Stimulated activated CD4-positive, alpha-beta T cell treated with anti-CD3 and anti-CD28 coated beads, Interleukin-1b, Interleukin-23, amount 100 ng/mL, for 24 hours (primary cell): ENCODE measurements around the gene PPIE.

Source experiments
- DNase-seq, 4 experiments: peaks; one replicate each; pipeline ENCODE4 v3.0.0-alpha.2; 2020; ENCODE audit warnings: low read depth in 4 of 4, low spot score in 1 of 4

PPIE gene

DNA sequence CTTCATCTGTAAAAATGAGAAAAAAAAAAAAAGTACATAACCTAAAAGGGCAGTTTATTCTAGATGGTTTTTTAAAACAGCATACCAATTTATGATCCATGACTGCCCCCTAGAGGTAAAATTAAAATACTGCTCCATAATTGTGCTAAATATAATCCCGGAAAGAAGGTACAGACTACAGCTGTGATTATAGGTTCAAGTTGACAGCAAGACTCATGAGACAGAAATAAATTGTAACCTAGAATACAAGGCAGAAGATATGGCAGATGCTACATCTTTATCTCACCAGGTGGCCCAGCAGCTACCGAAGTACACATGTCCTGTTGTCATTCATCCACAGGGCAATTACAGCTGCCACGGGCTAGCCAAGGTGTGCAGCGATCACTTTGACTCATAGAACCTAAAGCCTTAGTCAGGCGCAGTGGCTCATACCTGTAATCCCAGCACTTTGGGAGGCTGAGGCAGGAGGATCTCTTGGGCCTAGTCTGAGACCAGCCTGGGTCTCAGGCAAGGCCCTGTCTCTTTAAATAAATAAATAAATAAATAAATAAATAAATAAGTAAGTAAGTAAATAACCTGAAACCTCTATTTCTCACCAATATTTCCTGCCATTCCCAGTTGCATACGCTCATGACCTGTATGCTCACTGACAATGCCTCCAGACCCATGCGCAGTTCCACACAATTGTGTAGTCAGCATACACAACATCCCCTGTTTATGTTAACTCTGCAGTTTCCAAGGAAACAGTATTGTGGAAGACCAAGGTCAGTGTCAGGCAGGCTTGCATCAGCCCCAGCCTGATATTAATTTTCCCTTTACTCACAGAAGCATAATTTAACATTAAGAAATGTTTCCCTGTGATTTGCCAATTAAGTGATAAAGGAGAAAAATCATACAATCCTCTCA, 18.3 kb upstream of the PPIE start:
- no peak for DNase-seq

DNA sequence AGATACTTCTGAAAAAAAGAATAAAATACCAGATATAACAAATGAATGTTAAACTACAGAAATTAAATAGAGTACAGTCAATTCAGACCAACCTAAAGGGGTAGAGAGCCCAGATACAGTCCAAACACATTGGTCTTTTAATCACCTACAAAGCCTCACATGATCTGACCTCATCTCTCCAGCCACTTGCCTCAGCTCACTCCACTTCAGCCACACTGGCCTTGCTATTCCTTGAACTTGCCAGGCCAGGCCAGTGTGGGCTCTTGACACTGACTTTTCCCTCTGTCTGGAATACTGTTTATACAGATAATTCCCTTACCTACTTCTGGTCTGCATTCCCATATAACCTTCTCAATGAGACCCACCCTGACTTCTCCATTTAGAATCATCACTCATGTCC, 17.0 kb upstream of the PPIE start:
- no peak for DNase-seq

- no peak for DNase-seq
Observed at GRCh38 chr1:39722495-39722894, 16.2 kb upstream of the PPIE start.

- no peak for DNase-seq
Observed at GRCh38 chr1:39726600-39726999, 12.1 kb upstream of the PPIE start.

GRCh38 chr1:39727221-39727931, 11.3 kb upstream of the PPIE start:
- no peak for DNase-seq

GRCh38 chr1:39727932-39728317, 10.8 kb upstream of the PPIE start:
- DNase-seq = no peak

- no peak for DNase-seq
Observed at GRCh38 chr1:39729030-39729429, 9.7 kb upstream of the PPIE start.

- no peak for DNase-seq
Observed at GRCh38 chr1:39729842-39730241, 8.8 kb upstream of the PPIE start.

- DNase-seq = no peak
Observed at GRCh38 chr1:39732730-39733129, 6.0 kb upstream of the PPIE start.

DNA sequence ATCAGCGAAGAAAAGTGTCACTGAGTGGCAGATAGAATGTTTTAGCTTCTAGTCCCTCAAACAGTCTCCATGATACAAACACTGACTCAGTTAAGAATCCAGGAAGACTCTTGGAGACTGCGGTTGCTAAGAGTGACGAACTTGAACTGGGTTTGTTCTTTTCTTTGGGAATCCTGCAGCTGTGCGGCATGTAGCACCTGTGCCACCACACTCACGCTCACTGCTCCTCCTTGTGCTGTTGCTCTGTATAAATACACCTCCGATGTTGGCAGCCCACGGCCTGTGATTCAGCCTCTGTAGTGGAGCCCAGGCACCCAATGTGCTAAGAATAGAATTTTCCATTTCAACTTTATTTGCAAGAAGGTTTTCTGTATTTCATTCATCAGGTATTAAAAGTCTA, 5.5 kb upstream of the PPIE start:
- no peak for DNase-seq

GRCh38 chr1:39735731-39736130, 3.0 kb upstream of the PPIE start:
- no peak for DNase-seq

GRCh38 chr1:39737546-39738169, 1.0 kb upstream of the PPIE start:
- DNase-seq = no peak

DNA sequence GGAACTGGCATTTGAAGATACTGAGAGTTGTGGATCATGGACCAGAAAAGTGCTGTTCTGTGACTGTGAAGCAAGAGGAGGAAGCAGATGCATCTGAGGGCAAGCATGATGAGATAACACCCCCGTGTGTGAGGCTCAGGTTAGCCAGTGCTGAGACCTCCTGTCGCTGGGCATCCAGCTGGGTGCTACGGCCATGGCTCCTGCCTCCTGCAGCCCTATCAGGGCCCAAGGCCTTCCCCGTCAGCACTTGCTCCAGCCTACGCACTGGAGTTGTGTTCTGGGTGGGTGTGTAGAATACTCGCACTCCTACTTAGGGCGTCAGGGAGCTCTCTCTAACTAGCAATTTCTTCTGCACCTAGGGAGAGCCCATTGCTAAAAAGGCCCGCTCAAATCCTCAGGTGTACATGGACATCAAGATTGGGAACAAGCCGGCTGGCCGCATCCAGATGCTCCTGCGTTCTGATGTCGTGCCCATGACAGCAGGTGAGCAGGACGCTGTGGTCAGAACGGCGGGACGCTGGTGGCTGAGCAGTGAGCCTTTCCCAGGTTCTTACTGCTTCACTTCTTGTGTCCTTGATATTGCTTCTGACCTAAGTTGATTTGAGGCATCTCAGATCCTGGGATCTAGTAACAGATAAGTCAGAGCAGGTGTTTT, 6.5 kb downstream of the PPIE start:
- no peak for DNase-seq

- no peak for DNase-seq
Observed at GRCh38 chr1:39751595-39751994, 12.9 kb downstream of the PPIE start.

DNA sequence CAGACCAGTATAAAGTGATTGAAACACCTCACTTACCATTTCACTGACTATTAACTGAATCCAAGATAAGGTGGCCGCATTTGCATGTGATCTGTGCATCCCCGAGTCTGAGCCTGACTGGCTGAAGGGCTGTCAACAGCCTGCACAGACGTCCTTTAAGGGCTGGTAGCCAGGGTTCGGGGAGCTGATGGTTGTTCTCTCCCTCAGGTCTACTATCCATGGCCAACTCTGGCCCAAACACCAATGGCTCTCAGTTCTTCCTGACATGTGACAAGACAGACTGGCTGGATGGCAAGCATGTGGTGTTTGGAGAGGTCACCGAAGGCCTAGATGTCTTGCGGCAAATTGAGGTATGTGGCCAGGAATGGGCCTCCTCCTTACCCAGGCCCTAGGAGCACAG, 14.0 kb downstream of the PPIE start:
- DNase-seq = no peak

GRCh38 chr1:39753132-39754025, 14.7 kb downstream of the PPIE start:
- no peak for DNase-seq

DNA sequence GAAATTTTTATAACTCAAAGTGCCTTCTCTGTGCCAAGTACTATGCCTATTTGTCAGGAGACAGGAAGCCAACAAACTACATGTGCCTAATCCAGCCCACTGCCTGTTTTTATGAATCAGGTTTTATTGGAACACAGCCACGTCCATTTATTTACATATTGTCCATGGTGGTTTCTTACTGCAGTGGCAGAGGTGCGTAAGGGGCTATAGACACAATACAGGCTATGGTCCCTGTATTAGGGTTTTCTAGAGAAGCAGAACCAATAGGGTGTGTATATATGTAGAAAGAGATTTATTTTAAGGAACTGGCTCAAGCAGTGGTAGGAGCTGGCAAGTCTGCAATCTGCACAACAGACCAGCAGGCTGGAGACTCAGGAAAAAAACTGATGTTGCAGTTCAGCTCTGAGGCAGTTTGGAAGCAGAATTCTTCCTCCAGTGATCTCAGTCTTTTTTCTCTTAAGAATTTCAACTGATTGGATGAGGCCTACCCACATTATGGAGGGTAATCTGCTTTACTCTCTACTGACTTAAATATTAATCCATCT, 15.4 kb downstream of the PPIE start:
- no peak for DNase-seq

DNA sequence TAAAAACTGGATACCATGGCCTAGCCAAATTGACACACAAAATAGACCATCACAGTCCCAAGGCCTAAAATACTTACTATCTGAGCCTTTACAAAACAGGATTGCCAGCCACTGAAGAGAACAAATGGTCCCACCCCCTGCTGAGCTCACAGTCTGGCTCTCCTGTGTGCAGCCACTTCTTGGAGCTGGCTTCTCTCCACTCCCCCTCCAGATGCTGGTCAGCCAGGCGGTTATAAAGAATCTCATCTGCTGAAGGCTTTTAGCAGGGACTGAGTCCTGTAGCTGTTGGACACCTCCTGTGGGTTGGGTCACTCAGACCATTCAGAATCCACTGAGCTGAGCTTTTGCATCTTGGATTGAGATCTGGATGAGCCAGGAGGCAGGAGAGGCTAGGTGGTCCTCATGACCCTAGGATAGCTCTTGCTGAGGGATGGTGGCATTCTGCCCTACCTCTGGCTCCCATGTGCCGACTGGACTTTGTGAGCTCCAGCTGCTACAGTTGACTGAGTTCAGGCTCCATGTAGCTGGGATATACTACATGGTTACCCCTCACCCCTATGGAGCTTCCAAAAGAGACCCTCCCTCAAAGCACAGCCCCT, 16.3 kb downstream of the PPIE start:
- no peak for DNase-seq

- DNase-seq = no peak
Observed at GRCh38 chr1:39755965-39756659, 17.4 kb downstream of the PPIE start.
